GM23248 (cell line): Measurements from ENCODE around the gene CCL4L2. TPM values are rescaled to one million over a fixed set of nuclear protein-coding genes. Genes with fewer than 3 reads are reported as not detected.
"Not testable (repeated sequence)": the region's sequence is repeated elsewhere in the genome, so short reads cannot be mapped to it uniquely, and the experiment has no call there.

Experiments
- DNase-seq: peaks from one replicate; pipeline ENCODE4 v3.0.0-alpha.2; 2015
- H2AFZ ChIP-seq: fragments of 200-600 bp; sonication (generic); 2 replicates; pipeline ENCODE4 v1.6.1; 2016; ENCODE audit warnings: antibody characterized with exemption
- H3F3A ChIP-seq: fragments of 200-600 bp; sonication (generic); 2 replicates; pipeline ENCODE4 v1.6.1; 2016; ENCODE audit warnings: mild to moderate bottlenecking, antibody characterized with exemption, mixed run types; ENCODE audit not compliant: insufficient read depth
- H3K27ac ChIP-seq: fragments of 200-600 bp; sonication (generic); 2 replicates; pipeline ENCODE4 v1.5.1; 2016; ENCODE audit warnings: mild to moderate bottlenecking
- H3K27me3 ChIP-seq: fragments of 200-600 bp; sonication (generic); replicated peaks from 2 replicates; pipeline ENCODE4 v1.6.1; 2016; ENCODE audit warnings: mild to moderate bottlenecking; ENCODE audit not compliant: insufficient read depth
- H3K36me3 ChIP-seq: fragments of 200-600 bp; sonication (generic); 2 replicates; pipeline ENCODE4 v1.6.1; 2016; ENCODE audit warnings: low read depth, mild to moderate bottlenecking
- H3K4me1 ChIP-seq: fragments of 200-600 bp; sonication (generic); 2 replicates; pipeline ENCODE4 v1.6.1; 2016; ENCODE audit warnings: mild to moderate bottlenecking; ENCODE audit not compliant: insufficient read depth
- H3K4me2 ChIP-seq: fragments of 200-600 bp; sonication (generic); one replicate; pipeline ENCODE4 v1.6.1; 2016; ENCODE audit warnings: mild to moderate bottlenecking; ENCODE audit not compliant: unreplicated experiment
- H3K4me3 ChIP-seq: fragments of 200-600 bp; sonication (generic); 2 replicates; pipeline ENCODE4 v1.5.1; 2016; ENCODE audit warnings: mild to moderate bottlenecking
- H3K79me2 ChIP-seq: fragments of 200-600 bp; sonication (generic); 2 replicates; pipeline ENCODE4 v1.6.1; 2016; ENCODE audit warnings: mild to moderate bottlenecking; ENCODE audit not compliant: insufficient read depth
- H3K9ac ChIP-seq: fragments of 200-600 bp; sonication (generic); 2 replicates; pipeline ENCODE4 v1.6.1; 2016; ENCODE audit warnings: mild to moderate bottlenecking
- H3K9me2 ChIP-seq: fragments of 200-600 bp; sonication (generic); 2 replicates; pipeline ENCODE4 v1.6.1; 2016; ENCODE audit warnings: mixed run types, mild to moderate bottlenecking, moderate library complexity; ENCODE audit not compliant: insufficient read depth
- H3K9me3 ChIP-seq: fragments of 200-600 bp; sonication (generic); one replicate; pipeline ENCODE4 v1.6.1; 2017; ENCODE audit warnings: low read depth
- H4K20me1 ChIP-seq: fragments of 200-600 bp; sonication (generic); 2 replicates; pipeline ENCODE4 v1.6.0; 2016; ENCODE audit not compliant: insufficient read depth
- EZH2 ChIP-seq: fragments of 200-600 bp; sonication (generic); IDR thresholded peaks from 2 replicates; pipeline ENCODE4 v1.6.1; 2018; ENCODE audit warnings: antibody characterized with exemption, mild to moderate bottlenecking; ENCODE audit not compliant: insufficient read depth, poor library complexity, severe bottlenecking
- EZH2phosphoT487 ChIP-seq: fragments of 200-600 bp; sonication (generic); IDR thresholded peaks from 2 replicates; pipeline ENCODE4 v1.6.1; 2018; ENCODE audit warnings: antibody characterized with exemption, moderate library complexity, mild to moderate bottlenecking, low read depth; ENCODE audit not compliant: insufficient read depth
- WGBS, 2 experiments: methylation state at CpG; one replicate each; pipeline ENCODE4 v1.1.6; 2015 to 2017; ENCODE audit warnings: low lambda C conversion rate in 2 of 2, low coverage in 1 of 2; ENCODE audit errors: missing lambda C conversion rate in 2 of 2; 5-methylcytosine and 5-hydroxymethylcytosine counted together
- in situ Hi-C: fragments of 300-500 bp; cut with MboI; formaldehyde crosslinking; loops from 2 replicates; pipeline ENCODE4 v1.15.0; 2020
- polyA plus RNA-seq: library from polyadenylated mRNA; unstranded; fragments of >200 nt; fragmentation: Nextera tagmentation; extraction: Ambion mirVana; gene quantifications from 2 replicates; pipeline ENCODE4 v1.2.1, GENCODE V29; 2016
- total RNA-seq: library from RNA; depleted of rRNA; stranded (reverse); fragments of >200 nt; shearing (Covaris generic); gene quantifications from 2 replicates; pipeline ENCODE4 v1.2.3, GENCODE V29; 2014

Gene CCL4L2
- total and polyA plus RNA-seq, 2 experiments from 2014 or later = 0.69 TPM; not detected in 1

DNA sequence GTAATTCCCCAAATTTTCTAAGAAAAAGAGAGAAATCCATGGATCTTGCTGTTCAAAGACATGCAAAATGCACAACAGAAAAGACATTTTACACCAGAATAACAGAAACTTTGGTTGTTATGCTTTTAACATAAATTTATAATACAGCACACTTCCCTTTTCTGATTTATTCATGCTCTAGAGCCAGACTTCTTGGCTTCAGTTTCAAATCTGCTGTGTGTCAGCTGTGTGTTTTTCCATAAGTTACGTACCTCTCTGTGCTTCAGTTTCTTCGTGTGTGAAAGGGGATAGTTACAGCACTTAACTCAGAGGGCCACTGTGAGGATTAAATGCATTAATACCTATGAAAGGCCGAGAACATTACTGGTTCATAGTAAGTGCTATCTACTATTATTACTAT, 7.5 kb upstream of the CCL4L2 start:
- TF ChIP-seq EZH2phosphoT487 = no peak
- no peak for TF ChIP-seq EZH2
- 57 to 67% methylated on average over 3 of the region's 3 CpGs for WGBS, 2 experiments

DNA sequence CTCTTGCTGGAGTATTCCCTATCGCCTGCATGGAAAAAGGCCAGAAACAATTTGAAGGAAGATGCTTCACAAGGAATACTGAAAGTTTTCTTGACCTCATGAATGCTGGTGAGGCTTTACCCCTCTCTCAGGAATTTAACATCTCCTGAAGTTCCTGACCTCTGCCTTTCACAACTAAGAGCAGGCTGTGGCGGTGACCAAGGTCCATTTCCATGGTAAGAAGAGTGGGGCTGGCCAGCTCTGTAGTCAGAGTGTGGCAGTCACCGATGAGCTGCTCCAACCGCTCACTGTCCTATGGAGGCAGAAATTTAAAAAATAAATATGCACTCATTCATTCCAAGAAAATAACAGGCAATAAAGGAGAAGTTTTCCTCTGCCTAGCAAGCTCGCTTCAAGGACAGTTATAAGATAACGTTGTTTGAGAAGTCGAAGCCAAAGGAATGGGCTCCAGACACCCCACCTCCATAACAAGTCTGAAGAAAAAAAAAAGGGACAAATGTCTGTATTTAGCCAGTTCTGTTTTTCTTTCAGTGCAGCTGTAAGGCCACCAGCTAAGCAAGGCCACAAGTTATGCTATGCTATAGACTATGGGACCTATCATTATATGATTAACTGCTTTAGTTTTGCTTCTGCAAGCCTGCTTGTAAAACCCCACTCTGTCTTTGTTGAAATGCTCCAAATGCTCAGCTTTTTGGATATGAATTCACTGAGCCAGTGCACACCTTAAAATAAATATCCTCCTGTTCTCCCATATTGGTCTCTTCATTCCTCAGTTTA, 6.0 kb upstream of the CCL4L2 start:
- in situ Hi-C loops = loop anchor here (5.0 kb wide), 1 partner anchor 58 kb away; no protein-coding TSS in a partner anchor

More for the DNA sequence above, 7.5 kb upstream of the CCL4L2 start:
- Histone ChIP-seq H3K4me3 (no peak overlapping the region), H4K20me1 (no peaks in the 10 kb centered on the region), H3K4me2 (no peak overlapping the region), H3K27me3 (no peaks in the 10 kb centered on the region), H3K4me1 (no peaks in the 10 kb centered on the region), H3F3A (no peaks in the 10 kb centered on the region), H3K9ac (no peak overlapping the region), H3K79me2 (no peaks in the 10 kb centered on the region), H3K9me3 (no peaks in the 10 kb centered on the region), H3K27ac (no peak overlapping the region), H2AFZ (no peak overlapping the region), H3K36me3 (no peaks in the 10 kb centered on the region), H3K9me2 (no peaks in the 10 kb centered on the region)
- DNase-seq = no peak
- in situ Hi-C loops = loop anchor here (5.0 kb wide), 1 partner anchor 56 kb away; no protein-coding TSS in a partner anchor

DNA sequence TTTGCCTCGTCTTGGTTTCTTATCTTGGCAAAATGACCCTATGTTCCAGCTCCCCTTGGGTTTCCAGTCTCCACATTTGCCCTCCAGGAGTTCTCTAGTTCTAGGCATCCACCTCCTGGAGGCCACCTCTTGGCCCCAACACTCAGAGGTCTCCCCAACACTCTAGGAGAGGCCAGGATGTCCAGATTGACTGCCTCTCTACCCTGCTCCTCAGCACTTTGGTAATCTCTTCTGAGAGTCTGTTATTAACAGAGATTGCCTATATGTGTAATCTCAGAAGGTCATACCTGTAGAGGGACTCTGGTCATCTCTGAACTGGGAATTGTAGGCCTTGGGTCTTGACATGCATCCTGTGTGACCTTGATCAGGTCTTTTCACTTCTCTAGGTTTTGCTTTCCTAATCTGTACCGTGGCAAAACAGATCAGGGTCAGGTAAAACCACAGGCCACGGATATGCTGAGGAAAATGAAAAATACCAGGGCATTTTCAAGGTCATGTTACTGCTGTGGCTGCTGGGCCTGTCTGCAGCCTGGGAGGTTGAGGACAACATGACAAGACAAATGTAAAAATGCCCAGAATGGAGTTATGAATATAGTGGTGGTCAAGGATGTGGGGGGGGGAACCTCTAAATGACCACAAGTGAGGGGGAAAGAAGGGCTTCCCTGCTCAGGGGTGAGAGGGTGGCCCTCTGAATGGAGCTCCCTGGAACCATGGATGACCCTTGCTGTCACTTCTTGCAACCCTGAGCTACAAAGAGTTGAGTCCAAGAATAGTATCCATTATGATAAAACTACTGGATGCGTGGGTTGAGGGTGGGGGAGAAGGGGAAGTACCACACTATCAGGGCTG, 5.0 kb upstream of the CCL4L2 start:
- Histone ChIP-seq H3K27ac (no peak overlapping the region), H3K4me2 (no peak overlapping the region), H3K9me3 (no peaks in the 10 kb centered on the region), H3K79me2 (no peaks in the 10 kb centered on the region), H3K4me3 (no peak overlapping the region), H3K4me1 (no peaks in the 10 kb centered on the region), H4K20me1 (no peaks in the 10 kb centered on the region), H2AFZ (no peak overlapping the region), H3K9ac (no peak overlapping the region), H3K36me3 (no peaks in the 10 kb centered on the region), H3K27me3 (0 out of 2 replicates have a peak, but pooled peaks cover 4% of the 10 kb centered on the region), H3F3A (no peaks in the 10 kb centered on the region), H3K9me2 (no peaks in the 10 kb centered on the region)
- no peak for DNase-seq
- TF ChIP-seq EZH2phosphoT487 = no peak
- TF ChIP-seq EZH2 = no peak
- 40% methylated on average over 4 of the region's 4 CpGs for WGBS, 2 experiments
- in situ Hi-C loops = no loop called here

More for the DNA sequence above, 6.0 kb upstream of the CCL4L2 start:
- no peaks in the 10 kb centered on the region for H3K4me1 ChIP-seq
- no peak for TF ChIP-seq EZH2
- TF ChIP-seq EZH2phosphoT487 = no peak
- no peaks in the 10 kb centered on the region for H4K20me1 ChIP-seq
- no peak overlapping the region for H3K4me3 ChIP-seq
- H3K4me2 ChIP-seq = no peak overlapping the region
- no peaks in the 10 kb centered on the region for H3K79me2 ChIP-seq
- H3K9ac ChIP-seq = no peak overlapping the region
- H2AFZ ChIP-seq = no peak overlapping the region
- no peak for DNase-seq
- no peak overlapping the region for H3K27ac ChIP-seq
- WGBS, 2 experiments = 79 to 82% methylated on average over 7 of the region's 7 CpGs
- H3F3A ChIP-seq = no peaks in the 10 kb centered on the region
- no peaks in the 10 kb centered on the region for H3K36me3 ChIP-seq
- no peaks in the 10 kb centered on the region for H3K9me3 ChIP-seq
- 0 out of 2 replicates have a peak, but pooled peaks cover 2% of the 10 kb centered on the region for H3K27me3 ChIP-seq
- H3K9me2 ChIP-seq = no peaks in the 10 kb centered on the region

DNA sequence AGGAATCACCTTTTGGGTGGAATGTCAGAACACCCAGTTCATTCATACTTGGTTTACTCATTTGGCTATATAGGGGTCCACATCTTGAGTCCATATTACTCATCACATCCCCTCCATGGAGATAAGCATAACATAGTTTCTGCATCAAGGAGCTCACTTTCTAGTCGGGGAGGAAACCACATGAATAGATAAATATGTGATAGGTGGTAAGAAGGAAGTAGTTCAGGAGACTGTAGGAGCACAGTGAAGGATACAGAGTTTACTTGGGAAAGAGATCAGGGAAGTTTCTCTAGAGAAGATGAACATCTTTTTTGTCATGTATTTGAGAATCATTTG, 4.4 kb upstream of the CCL4L2 start:
- H3K9me2 ChIP-seq, H3K27me3 ChIP-seq, DNase-seq, H3K4me1 ChIP-seq, in situ Hi-C loops, H3K79me2 ChIP-seq, H3K4me2 ChIP-seq, H3K9me3 ChIP-seq, H3K27ac ChIP-seq, H2AFZ ChIP-seq, H3K9ac ChIP-seq, H3K36me3 ChIP-seq, H3K4me3 ChIP-seq, H3F3A ChIP-seq, H4K20me1 ChIP-seq: not testable (repeated sequence)
- 30 to 36% methylated on average over 1 of the region's 1 CpG for WGBS, 2 experiments

DNA sequence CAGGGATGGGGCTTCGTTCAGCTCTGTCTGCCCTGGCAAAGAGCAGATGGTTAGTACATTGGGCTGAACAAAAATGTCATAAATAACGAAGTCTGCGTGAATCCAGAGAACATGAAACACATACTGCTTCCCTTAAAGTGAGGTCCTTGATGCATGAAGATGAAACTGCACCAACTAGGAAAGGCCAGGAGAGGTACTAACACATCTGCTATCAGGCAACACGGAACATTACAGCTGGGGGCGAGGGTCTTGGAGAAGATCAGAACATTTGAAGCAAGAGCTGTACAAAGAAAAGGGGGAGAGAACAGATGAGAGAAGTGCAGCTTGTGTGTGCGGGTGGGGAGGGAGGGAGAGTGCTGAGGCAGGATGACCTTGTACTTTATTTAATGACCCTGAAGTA, 3.5 kb upstream of the CCL4L2 start:
- H3K9me3 ChIP-seq, H3K27ac ChIP-seq, DNase-seq, H3K79me2 ChIP-seq, H4K20me1 ChIP-seq, H3K9ac ChIP-seq, H3K27me3 ChIP-seq, H3F3A ChIP-seq, H3K9me2 ChIP-seq, in situ Hi-C loops, H3K36me3 ChIP-seq, H2AFZ ChIP-seq, H3K4me2 ChIP-seq, H3K4me1 ChIP-seq, H3K4me3 ChIP-seq: not testable (repeated sequence)
- 40 to 41% methylated on average over 5 to 6 of the region's 6 CpGs for WGBS, 2 experiments
